Right lobe of liver (tissue), 6 donors: ENCODE data around the gene ACSL5. TPM values are rescaled to one million over a fixed set of nuclear protein-coding genes. Genes with fewer than 3 reads are reported as not detected.
A peak's percentile ranks its signal among the peaks of the same experiment; 100 is the strongest.
"Not testable (repeated sequence)": the region's sequence is repeated elsewhere in the genome, so short reads cannot be mapped to it uniquely, and the experiment has no call there.

Experiments used
- ATAC-seq, 4 donors: fragments of 200-7000 bp; cut with Tn5 transposase; one replicate each; pipeline ENCODE4 v1.9.1; 2020; ENCODE audit warnings: mild to moderate bottlenecking in 4 of 4, moderate library complexity in 4 of 4
- DNase-seq, 3 donors: peaks; one replicate each; pipeline ENCODE4 v3.0.0-alpha.2; 2020
- H3K27ac ChIP-seq, 3 donors: fragments of 200-600 bp; one replicate each; pipeline ENCODE4 v1.8.0; 2022
- H3K27me3 ChIP-seq, 2 donors: fragments of 200-600 bp; one replicate each; pipeline ENCODE4 v1.8.0; 2022
- H3K36me3 ChIP-seq, 4 donors: fragments of 200-600 bp; sonication (generic) in 1 of 4; one replicate each; pipeline versions ENCODE4 v1.5.1 to v1.8.0; 2017 to 2022; ENCODE audit warnings: control low read depth in 1 of 4
- H3K4me1 ChIP-seq, 4 donors: fragments of 200-600 bp; sonication (generic) in 1 of 4; one replicate each; pipeline versions ENCODE4 v1.5.1 to v1.8.0; 2017 to 2022; ENCODE audit warnings: control low read depth in 1 of 4
- H3K4me3 ChIP-seq, 3 donors: fragments of 200-600 bp; one replicate each; pipeline ENCODE4 v1.8.0; 2022
- H3K9me3 ChIP-seq, 4 donors: fragments of 200-600 bp; sonication (generic) in 1 of 4; one replicate each; pipeline versions ENCODE4 v1.5.1 to v1.8.0; 2017 to 2022; ENCODE audit warnings: control low read depth in 1 of 4
- CTCF ChIP-seq, 4 donors: fragments of 200-600 bp in 3 of 4; fragments of 450-650 bp in 1 of 4; IDR thresholded peaks; one replicate each; pipeline versions ENCODE4 v1.5.1 to v1.8.0; 2016 to 2022; ENCODE audit warnings: antibody characterized with exemption in 4 of 4, mild to moderate bottlenecking in 2 of 4
- POLR2A ChIP-seq: fragments of 450-650 bp; IDR thresholded peaks from one replicate; pipeline ENCODE4 v1.6.1; 2017; ENCODE audit warnings: antibody characterized with exemption, mild to moderate bottlenecking
- WGBS: methylation state at CpG from one replicate; pipeline ENCODE4 v1.1.6; 2018; ENCODE audit warnings: low coverage, low lambda C conversion rate; ENCODE audit not compliant: insufficient coverage; ENCODE audit errors: missing lambda C conversion rate; 5-methylcytosine and 5-hydroxymethylcytosine counted together
- intact Hi-C, 2 donors: fragments of 100-400 bp; cut with DNase I; formaldehyde crosslinking; loops; one replicate each; pipeline versions ENCODE4 v1.11.2 to v1.14.1; 2022
- total RNA-seq, 6 experiments: library from RNA; depleted of rRNA in 2 of 6; stranded (reverse); fragments of >200 nt in 2 of 6; fragmentation: NEBNext Ultra II Directional in 3 of 6; extraction: Animal tissue kit (Norgen Biotek cat#: 25700) in 3 of 6; gene quantifications; one replicate each; pipeline versions ENCODE4 v1.1.0 to v1.2.4, GENCODE V29; 2016 to 2023
- donor health status: DM: no; HTN: yes; CAD: no.
- donor health status: DM: no; HTN: no; CAD: no.
- donor health status: DM: no; HTN: no; CAD: no.
- donor health status: DM: no; HTN: yes; CAD: no.
- donor health status: DM: no; HTN: yes; CAD: no.

ACSL5 gene
- total RNA-seq, 6 experiments from 2014 or later = 35.1 to 92.4 (median 73.8) TPM

GRCh38 chr10:112374724-112375541, 1.0 kb downstream of the ACSL5 start:
- peaks cover 0 to 55% (median 11%) of the 10 kb centered on the region in 4 donors for H3K4me1 ChIP-seq
- no peaks in the 10 kb centered on the region for H3K27me3 ChIP-seq
- TF ChIP-seq CTCF (IDR thresholded peaks at IDR 0.05) = no peak
- no peak for TF ChIP-seq POLR2A
- H3K9me3 ChIP-seq = no peaks in the 10 kb centered on the region
- peak overlapping the region; percentile 54 to 62 (median 58) for H3K4me3 ChIP-seq
- DNase-seq = no peak
- intact Hi-C loops = no loop called here
- H3K36me3 ChIP-seq = no peaks in the 10 kb centered on the region
- peak; percentile 9 to 47 (median 18) for ATAC-seq
- 7% methylated on average over 8 of the region's 8 CpGs for WGBS
- H3K27ac ChIP-seq = peak overlapping the region; percentile 79 to 95 (median 86)

GRCh38 chr10:112375721-112376395, 1.9 kb downstream of the ACSL5 start:
- 0% methylated on average over 13 of the region's 16 CpGs for WGBS
- H3K27me3 ChIP-seq = no peaks in the 10 kb centered on the region
- peak; percentile 62 to 75 (median 72) for ATAC-seq
- no peaks in the 10 kb centered on the region for H3K36me3 ChIP-seq
- peaks cover 0 to 58% (median 12%) of the 10 kb centered on the region in 4 donors for H3K4me1 ChIP-seq
- peak; percentile 84 to 91 (median 86) for DNase-seq
- H3K27ac ChIP-seq = peak overlapping the region; percentile 79 to 95 (median 86)
- no peaks in the 10 kb centered on the region for H3K9me3 ChIP-seq
- intact Hi-C loops = no loop called here
- peak; percentile 48 for TF ChIP-seq POLR2A
- TF ChIP-seq CTCF (IDR thresholded peaks at IDR 0.05) = peak in 2 of 4 donors; percentile 9 to 10
- H3K4me3 ChIP-seq = peak overlapping the region; percentile 54 to 62 (median 58)

- DNase-seq = no peak
Observed at GRCh38 chr10:112376396-112376790, 2.5 kb downstream of the ACSL5 start.

GRCh38 chr10:112377116-112377515, 3.2 kb downstream of the ACSL5 start:
- DNase-seq, H3K27me3 ChIP-seq, ATAC-seq, H3K9me3 ChIP-seq, H3K36me3 ChIP-seq, intact Hi-C loops: not testable (repeated sequence)
- H3K27ac ChIP-seq = peak overlapping the region in 2 of 3 donors; percentile 79 to 95
- WGBS = 83% methylated on average over 4 of the region's 9 CpGs
- peak overlapping the region in 1 of 3 donors; percentile 58 for H3K4me3 ChIP-seq
- H3K4me1 ChIP-seq = peaks cover 0 to 58% (median 12%) of the 10 kb centered on the region in 4 donors

More at GRCh38 chr10:112376396-112376790, 2.5 kb downstream of the ACSL5 start:
- Histone ChIP-seq H3K27ac (peak overlapping the region; percentile 79 to 95 (median 86)), H3K4me3 (peak overlapping the region; percentile 54 to 62 (median 58)), H3K27me3 (no peaks in the 10 kb centered on the region), H3K4me1 (peaks cover 0 to 58% (median 12%) of the 10 kb centered on the region in 4 donors), H3K9me3 (no peaks in the 10 kb centered on the region), H3K36me3 (no peaks in the 10 kb centered on the region)
- intact Hi-C loops = no loop called here
- WGBS = 3% methylated on average over 9 of the region's 11 CpGs
- ATAC-seq = peak in 2 of 4 donors; percentile 8 to 13
- no peak for TF ChIP-seq POLR2A

- Histone ChIP-seq H3K27ac (peak overlapping the region in 2 of 3 donors; percentile 36 to 43), H3K9me3 (no peaks in the 10 kb centered on the region), H3K4me1 (peaks cover 0 to 63% (median 20%) of the 10 kb centered on the region in 4 donors), H3K27me3 (no peaks in the 10 kb centered on the region), H3K36me3 (no peaks in the 10 kb centered on the region), H3K4me3 (no peak overlapping the region)
- DNase-seq (peak; percentile 55 to 86 (median 80)), ATAC-seq (peak; percentile 40 to 62 (median 54))
- no peak for TF ChIP-seq CTCF (IDR thresholded peaks at IDR 0.05)
- TF ChIP-seq POLR2A = no peak
- intact Hi-C loops = no loop called here
- 56% methylated on average over 6 of the region's 8 CpGs for WGBS
Observed at GRCh38 chr10:112379635-112380296, 5.8 kb downstream of the ACSL5 start.
